Muscle of leg (tissue), 11 donors: ENCODE results near the gene ERC1. TPM values are rescaled to one million over a fixed set of nuclear protein-coding genes. Genes with fewer than 3 reads are reported as not detected.

Source experiments
- DNase-seq: peaks from one replicate; pipeline ENCODE4 v3.0.0; 2013
- H3K27ac ChIP-seq: one replicate; pipeline ENCODE4 v1.5.1; 2013; ENCODE audit warnings: mild to moderate bottlenecking, low read length, control low read depth
- H3K27me3 ChIP-seq: one replicate; pipeline ENCODE4 v1.6.1; 2013; ENCODE audit warnings: low read length; ENCODE audit not compliant: control insufficient read depth, insufficient read depth
- H3K36me3 ChIP-seq: one replicate; pipeline ENCODE4 v1.6.1; 2013; ENCODE audit warnings: low read length; ENCODE audit not compliant: control insufficient read depth, insufficient read depth
- H3K4me1 ChIP-seq: one replicate; pipeline ENCODE4 v1.6.1; 2013; ENCODE audit warnings: low read length; ENCODE audit not compliant: control insufficient read depth, insufficient read depth
- H3K4me3 ChIP-seq: one replicate; pipeline ENCODE4 v1.5.1; 2013; ENCODE audit warnings: low read length, control low read depth
- H3K9me3 ChIP-seq: replicated peaks from 2 replicates; pipeline ENCODE4 v1.6.1; 2013; ENCODE audit warnings: low read depth, low read length; ENCODE audit not compliant: control insufficient read depth
- WGBS: methylation state at CpG from one replicate; pipeline ENCODE4 v1.1.5; 2013; ENCODE audit warnings: missing lambda C conversion rate; ENCODE audit not compliant: insufficient coverage; 5-methylcytosine and 5-hydroxymethylcytosine counted together
- polyA plus RNA-seq, 8 donors: library from polyadenylated mRNA; unstranded; fragments of 120-200 nt; gene quantifications; one replicate each; pipeline versions ENCODE4 v1.2.1 to v1.2.3, GENCODE V29; 2013; ENCODE audit warnings: inconsistent platforms in 1 of 8, low replicate concordance in 1 of 8; ENCODE audit not compliant: insufficient read length in 8 of 8, insufficient read depth in 1 of 8
- total RNA-seq: library from RNA; stranded (reverse); fragments of 120-200 nt; gene quantifications from one replicate; pipeline ENCODE4 v1.2.4, GENCODE V29; 2013

The ERC1 gene
- total and polyA plus RNA-seq, 9 donors, result 15.8 to 32.5 (median 25.1) TPM

GRCh38 chr12:1435456-1435855 lies 444.4 kb downstream of the ERC1 start:
- H3K27ac ChIP-seq, result no peak overlapping the region
- H3K4me1 ChIP-seq, result no peaks in the 10 kb centered on the region
- DNase-seq, result peak; percentile 39
- no peaks in the 10 kb centered on the region for H3K9me3 ChIP-seq
- peaks cover 2% of the 10 kb centered on the region for H3K36me3 ChIP-seq
- H3K4me3 ChIP-seq, result no peak overlapping the region
- no CpG with 5 or more reads among the region's 3 CpGs for WGBS
- H3K27me3 ChIP-seq, result no peaks in the 10 kb centered on the region

GRCh38 chr12:1436015-1436414 lies 445.0 kb downstream of the ERC1 start:
- H3K36me3 ChIP-seq, result peaks cover 2% of the 10 kb centered on the region
- no peak overlapping the region for H3K4me3 ChIP-seq
- WGBS, result 82% methylated on average over 2 of the region's 6 CpGs
- no peaks in the 10 kb centered on the region for H3K4me1 ChIP-seq
- no peaks in the 10 kb centered on the region for H3K9me3 ChIP-seq
- DNase-seq, result no peak
- H3K27ac ChIP-seq, result no peak overlapping the region
- no peaks in the 10 kb centered on the region for H3K27me3 ChIP-seq

GRCh38 chr12:1436981-1437380 lies 446.0 kb downstream of the ERC1 start:
- Histone ChIP-seq H3K36me3 (peaks cover 2% of the 10 kb centered on the region), H3K27me3 (no peaks in the 10 kb centered on the region), H3K4me3 (no peak overlapping the region), H3K9me3 (no peaks in the 10 kb centered on the region), H3K27ac (no peak overlapping the region), H3K4me1 (no peaks in the 10 kb centered on the region)
- no CpG with 5 or more reads among the region's 3 CpGs for WGBS
- no peak for DNase-seq

GRCh38 chr12:1439201-1439600 lies 448.2 kb downstream of the ERC1 start:
- no peak for DNase-seq
- no peaks in the 10 kb centered on the region for H3K9me3 ChIP-seq
- WGBS, result no CpG with 5 or more reads among the region's 1 CpG

DNA sequence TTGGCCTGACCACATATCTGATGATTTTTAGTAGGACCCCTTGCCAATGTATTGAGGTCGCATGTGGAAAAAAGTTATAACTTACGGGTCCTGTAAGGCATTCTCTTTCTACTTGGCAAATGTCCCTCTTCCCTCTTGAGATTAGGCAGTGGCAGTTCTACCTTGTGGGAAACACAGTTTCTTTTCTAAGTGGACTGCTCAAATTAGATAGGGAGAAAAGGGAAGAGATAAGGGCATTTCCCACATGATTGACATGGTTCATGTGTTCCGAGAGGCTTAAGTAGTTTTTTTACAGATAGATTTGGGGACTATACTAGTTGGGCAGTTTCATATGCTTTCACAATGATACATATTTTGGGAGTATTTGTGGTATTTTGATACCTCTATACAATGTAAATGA lies 448.7 kb downstream of the ERC1 start:
- Histone ChIP-seq H3K27ac (no peak overlapping the region), H3K36me3 (peaks cover 2% of the 10 kb centered on the region), H3K4me3 (no peak overlapping the region), H3K4me1 (peaks cover 8% of the 10 kb centered on the region), H3K9me3 (no peaks in the 10 kb centered on the region), H3K27me3 (no peaks in the 10 kb centered on the region)
- no peak for DNase-seq
- WGBS, result no CpG with 5 or more reads among the region's 3 CpGs

More at GRCh38 chr12:1439201-1439600, 448.2 kb downstream of the ERC1 start:
- Histone ChIP-seq H3K27me3 (no peaks in the 10 kb centered on the region), H3K4me3 (no peak overlapping the region), H3K36me3 (peaks cover 2% of the 10 kb centered on the region), H3K4me1 (peaks cover 4% of the 10 kb centered on the region), H3K27ac (no peak overlapping the region)

DNA sequence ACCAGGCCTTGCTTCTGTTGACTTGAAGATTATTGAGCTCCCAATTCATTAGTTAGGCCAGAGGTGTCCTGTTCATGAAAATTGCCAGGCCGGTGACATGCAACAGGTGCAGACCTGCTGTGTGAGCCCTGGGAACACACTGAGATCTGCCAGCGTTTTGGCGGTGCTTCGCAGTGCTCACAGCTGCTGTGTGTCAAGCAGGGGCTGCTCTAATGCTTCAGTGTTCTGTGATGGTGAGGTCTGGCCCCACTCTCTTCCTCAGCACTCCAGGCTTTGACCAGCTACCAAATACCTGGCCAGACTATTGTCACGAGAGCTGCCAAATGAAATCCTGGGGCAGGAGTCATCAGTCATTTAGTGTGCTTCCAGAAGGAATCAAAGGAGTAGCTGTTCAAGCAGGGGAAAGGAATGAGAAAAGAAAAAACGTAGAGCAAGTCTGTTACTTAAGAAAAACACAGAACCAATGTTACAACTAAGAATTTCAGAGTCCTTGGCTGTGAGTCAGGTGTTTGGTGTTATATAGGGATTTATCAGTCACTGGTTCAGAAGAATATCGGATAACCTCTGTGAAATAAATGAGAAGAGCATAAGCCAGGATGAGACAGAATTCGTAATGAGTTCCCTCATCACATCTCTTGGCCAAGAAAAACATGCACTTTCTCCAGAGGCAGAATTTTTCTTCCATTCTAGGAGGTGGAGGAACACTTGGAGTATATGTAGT lies 452.6 kb downstream of the ERC1 start:
- WGBS, result no CpG with 5 or more reads among the region's 8 CpGs
- H3K27me3 ChIP-seq, result no peaks in the 10 kb centered on the region
- peaks cover 8% of the 10 kb centered on the region for H3K4me1 ChIP-seq
- peak; percentile 80 for DNase-seq
- no peaks in the 10 kb centered on the region for H3K9me3 ChIP-seq
- H3K27ac ChIP-seq, result peak overlapping the region; percentile 62
- H3K36me3 ChIP-seq, result no peaks in the 10 kb centered on the region
- H3K4me3 ChIP-seq, result no peak overlapping the region

- no peak for DNase-seq
- no peak overlapping the region for H3K4me3 ChIP-seq
- no peaks in the 10 kb centered on the region for H3K27me3 ChIP-seq
- WGBS, result 19% methylated on average over 3 of the region's 6 CpGs
- H3K27ac ChIP-seq, result peak overlapping the region; percentile 62
- H3K36me3 ChIP-seq, result no peaks in the 10 kb centered on the region
- H3K4me1 ChIP-seq, result peaks cover 8% of the 10 kb centered on the region
- H3K9me3 ChIP-seq, result no peaks in the 10 kb centered on the region
Observed at GRCh38 chr12:1444142-1444516, 453.1 kb downstream of the ERC1 start.

DNA sequence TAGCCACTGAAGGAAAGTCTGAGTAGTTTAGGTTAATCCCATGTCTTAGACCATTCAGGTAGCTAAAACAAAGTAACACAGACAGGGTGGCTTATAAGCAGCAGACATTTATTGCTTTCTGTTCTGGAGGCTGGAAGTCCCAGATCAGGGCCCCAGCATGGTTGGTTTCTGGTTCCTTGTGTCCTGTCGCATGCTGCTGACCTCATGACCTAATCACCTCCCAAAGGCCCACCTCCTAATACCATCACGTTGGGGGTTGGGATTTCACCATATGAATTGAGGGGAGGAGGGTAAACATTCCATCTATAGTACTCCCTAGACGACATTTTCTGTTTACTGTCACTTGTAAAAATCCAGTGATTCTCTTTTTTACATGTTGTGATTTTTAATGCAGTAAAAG lies 454.8 kb downstream of the ERC1 start:
- no peak overlapping the region for H3K27ac ChIP-seq
- peaks cover 8% of the 10 kb centered on the region for H3K4me1 ChIP-seq
- H3K4me3 ChIP-seq, result no peak overlapping the region
- no peaks in the 10 kb centered on the region for H3K9me3 ChIP-seq
- no CpG with 5 or more reads among the region's 3 CpGs for WGBS
- H3K27me3 ChIP-seq, result no peaks in the 10 kb centered on the region
- no peak for DNase-seq
- H3K36me3 ChIP-seq, result no peaks in the 10 kb centered on the region

- DNase-seq, result no peak
- WGBS, result 100% methylated on average over 1 of the region's 4 CpGs
- peaks cover 7% of the 10 kb centered on the region for H3K4me1 ChIP-seq
- H3K9me3 ChIP-seq, result no peaks in the 10 kb centered on the region
- no peaks in the 10 kb centered on the region for H3K36me3 ChIP-seq
- no peak overlapping the region for H3K4me3 ChIP-seq
- no peaks in the 10 kb centered on the region for H3K27me3 ChIP-seq
- H3K27ac ChIP-seq, result no peak overlapping the region
Observed at GRCh38 chr12:1448336-1448735, 457.3 kb downstream of the ERC1 start.

DNA sequence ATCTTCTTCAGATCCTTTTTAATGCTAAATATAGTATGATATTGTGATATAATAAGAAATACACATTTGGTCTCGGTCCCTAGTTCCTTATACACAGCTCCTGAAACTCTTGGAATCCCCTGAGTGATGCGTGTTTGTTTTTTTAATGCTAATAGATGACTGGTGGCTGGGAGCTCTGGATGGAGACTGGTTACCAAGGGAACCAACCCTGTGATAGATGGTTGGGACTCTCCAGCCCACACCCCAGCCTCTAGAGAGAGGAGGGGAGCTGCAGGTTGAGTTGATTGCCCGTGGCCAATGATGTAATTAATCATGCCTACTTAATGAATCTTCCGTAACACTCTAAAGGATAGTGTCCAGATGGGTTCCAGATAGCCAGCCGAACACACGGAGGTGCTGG lies 462.8 kb downstream of the ERC1 start:
- DNase-seq, result no peak
- no peak overlapping the region for H3K4me3 ChIP-seq
- no peaks in the 10 kb centered on the region for H3K27me3 ChIP-seq
- H3K36me3 ChIP-seq, result no peaks in the 10 kb centered on the region
- H3K4me1 ChIP-seq, result no peaks in the 10 kb centered on the region
- no peaks in the 10 kb centered on the region for H3K9me3 ChIP-seq
- WGBS, result 95% methylated on average over 3 of the region's 6 CpGs
- no peak overlapping the region for H3K27ac ChIP-seq

- WGBS, result 80% methylated on average over 1 of the region's 7 CpGs
- no peak for DNase-seq
Observed at GRCh38 chr12:1456885-1457284, 465.9 kb downstream of the ERC1 start.

More at GRCh38 chr12:1456885-1457284, 465.9 kb downstream of the ERC1 start:
- H3K4me1 ChIP-seq, result no peaks in the 10 kb centered on the region
- H3K4me3 ChIP-seq, result no peak overlapping the region
- no peaks in the 10 kb centered on the region for H3K9me3 ChIP-seq
- no peaks in the 10 kb centered on the region for H3K36me3 ChIP-seq
- no peak overlapping the region for H3K27ac ChIP-seq
- no peaks in the 10 kb centered on the region for H3K27me3 ChIP-seq
